Fibroblast of lung (primary cell): ENCODE data around the gene AXL.

Source experiments
- CTCF ChIP-seq, 2 donors: IDR thresholded peaks in 1 of 2; conservative IDR thresholded peaks in 1 of 2; 1 replicate in 1 of 2; 2 replicates in 1 of 2; pipeline ENCODE4 v1.5.1; 2011 to 2012; ENCODE audit warnings: low read length in 2 of 2, control low read depth in 1 of 2, inconsistent platforms in 1 of 2, low read depth in 1 of 2, mild to moderate bottlenecking in 1 of 2
- EZH2 ChIP-seq: IDR thresholded peaks from 2 replicates; pipeline ENCODE4 v1.5.1; 2012; ENCODE audit warnings: low read length, control low read depth, mild to moderate bottlenecking; ENCODE audit errors: missing control alignments

GRCh38 chr19:41288673-41289530 lies 69.9 kb downstream of the AXL start:
- TF ChIP-seq CTCF (conservative IDR thresholded peaks at IDR 0.05 in 1 of 2, IDR thresholded peaks at IDR 0.05 in 1 of 2; ENCODE audit: low read depth in 1 of 2, low read length in 2 of 2) (no peak), EZH2 (no peak)
